Keratinocyte (primary cell): ENCODE results near the gene FAM110D. TPM values are rescaled to one million over a fixed set of nuclear protein-coding genes. Genes with fewer than 3 reads are reported as not detected.

Source experiments
- DNase-seq: peaks from one replicate; pipeline ENCODE4 v3.0.0-alpha.2; 2011; ENCODE audit warnings: low read depth, missing footprints, low spot score
- FAIRE-seq: peaks from 2 replicates; lab custom pipeline; 2011; peaks lifted over from hg19 to GRCh38; lab: Jason Lieb, UNC
- H2AFZ ChIP-seq: 2 replicates; pipeline ENCODE4 v1.6.0; 2012; ENCODE audit warnings: low read length, control low read depth, inconsistent platforms; ENCODE audit not compliant: control insufficient read depth
- H3K27ac ChIP-seq: 2 replicates; pipeline ENCODE4 v1.5.1; 2011; ENCODE audit warnings: low read length; ENCODE audit not compliant: control insufficient read depth, insufficient read depth
- H3K27me3 ChIP-seq: 3 replicates; pipeline ENCODE4 v1.6.0; 2011; ENCODE audit warnings: low read length; ENCODE audit not compliant: control insufficient read depth, insufficient read depth; ENCODE audit errors: extremely low read depth
- H3K36me3 ChIP-seq, 2 experiments: 2 replicates in 1 of 2; 3 replicates in 1 of 2; pipeline ENCODE4 v1.5.1; 2011; ENCODE audit warnings: low read length in 2 of 2, mild to moderate bottlenecking in 1 of 2; ENCODE audit not compliant: control insufficient read depth in 2 of 2, insufficient read depth in 2 of 2; ENCODE audit errors: extremely low read depth in 1 of 2
- H3K4me1 ChIP-seq: 3 replicates; pipeline ENCODE4 v1.5.1; 2011; ENCODE audit warnings: low read length; ENCODE audit not compliant: control insufficient read depth, insufficient read depth; ENCODE audit errors: extremely low read depth
- H3K4me2 ChIP-seq: 3 replicates; pipeline ENCODE4 v1.6.0; 2011; ENCODE audit warnings: low read depth, low read length; ENCODE audit not compliant: control insufficient read depth, insufficient read depth; ENCODE audit errors: extremely low read depth
- H3K4me3 ChIP-seq, 3 experiments: fragments of 200-600 bp in 1 of 3; sonication (generic) in 1 of 3; 2 replicates in 2 of 3; 3 replicates in 1 of 3; pipeline ENCODE4 v1.5.1; 2011 to 2016; ENCODE audit warnings: low read length in 3 of 3, mild to moderate bottlenecking in 3 of 3, control low read depth in 2 of 3, inconsistent platforms in 1 of 3, low read depth in 1 of 3, mixed read lengths in 1 of 3, mixed run types in 1 of 3, moderate library complexity in 1 of 3; ENCODE audit not compliant: control insufficient read depth in 2 of 3, insufficient read depth in 2 of 3; ENCODE audit errors: extremely low read depth in 1 of 3
- H3K79me2 ChIP-seq: 2 replicates; pipeline ENCODE4 v1.6.0; 2012; ENCODE audit warnings: low read length; ENCODE audit not compliant: control insufficient read depth, insufficient read depth
- H3K9ac ChIP-seq: 3 replicates; pipeline ENCODE4 v1.6.0; 2011; ENCODE audit warnings: low read length; ENCODE audit not compliant: control insufficient read depth, insufficient read depth; ENCODE audit errors: extremely low read depth
- H3K9me1 ChIP-seq: 3 replicates; pipeline ENCODE4 v1.6.0; 2011; ENCODE audit warnings: low read length; ENCODE audit not compliant: control insufficient read depth, insufficient read depth; ENCODE audit errors: extremely low read depth
- H3K9me3 ChIP-seq: 2 replicates; pipeline ENCODE4 v1.5.1; 2012; ENCODE audit warnings: low read depth, low read length; ENCODE audit not compliant: control insufficient read depth
- H4K20me1 ChIP-seq: 3 replicates; pipeline ENCODE4 v1.6.0; 2011; ENCODE audit warnings: low read length; ENCODE audit not compliant: control insufficient read depth, insufficient read depth; ENCODE audit errors: extremely low read depth
- CTCF ChIP-seq, 3 experiments: IDR thresholded peaks in 1 of 3; conservative IDR thresholded peaks in 1 of 3; optimal IDR thresholded peaks in 1 of 3; 2 replicates in 2 of 3; 3 replicates in 1 of 3; pipeline versions ENCODE3 to v1.5.1; 2011; ENCODE audit warnings: low read length in 3 of 3, mild to moderate bottlenecking in 3 of 3, moderate library complexity in 2 of 3, control low read depth in 1 of 3, inconsistent platforms in 1 of 3; ENCODE audit not compliant: insufficient read depth in 2 of 3; ENCODE audit errors: extremely low read depth in 1 of 3
- EZH2 ChIP-seq: IDR thresholded peaks from one replicate; pipeline ENCODE4 v1.6.1; 2012; ENCODE audit warnings: inconsistent platforms, mild to moderate bottlenecking, low read length, moderate library complexity
- dilution Hi-C: fragments of 300-500 bp; cut with MboI; formaldehyde crosslinking; loops from one replicate; pipeline ENCODE4 v1.7.0; 2020; ENCODE audit warnings: low sequenced_read_pairs; ENCODE audit not compliant: extremely low pct_ligation_motif_present
- polyA plus RNA-seq, 5 experiments: library from polyadenylated mRNA; depleted of rRNA in 3 of 5; stranded (reverse) in 3 of 5; stranded (forward) in 1 of 5; unstranded in 1 of 5; fragments of >200 nt; gene quantifications; 1 replicate in 1 of 5; 2 replicates in 3 of 5; 3 replicates in 1 of 5; pipeline versions ENCODE4 v1.2.1 to v1.2.3, GENCODE V29; 2011 to 2012; ENCODE audit warnings: missing spikeins in 2 of 5, low read depth in 1 of 5, low replicate concordance in 1 of 5

FAM110D gene
- polyA plus RNA-seq, 1 donor (not counting 4 experiments of a cell fraction or from before 2014, with no cell fraction given) = not detected

- H3K27ac ChIP-seq = no peak overlapping the region
- no peak for FAIRE-seq
These were observed 41.5 kb downstream of the FAM110D start for GRCh38 chr1:26200413-26200812.

GRCh38 chr1:26203642-26204318, 44.9 kb downstream of the FAM110D start:
- H3K9me1 ChIP-seq = no peaks in the 10 kb centered on the region
- DNase-seq (no peak), FAIRE-seq (no peak)
- H3K4me2 ChIP-seq = no peak overlapping the region
- H3K36me3 ChIP-seq = no peaks in the 10 kb centered on the region
- dilution Hi-C loops = no loop called here
- no peaks in the 10 kb centered on the region for H4K20me1 ChIP-seq
- H3K79me2 ChIP-seq = no peaks in the 10 kb centered on the region
- peaks cover 3% of the 10 kb centered on the region for H3K27me3 ChIP-seq
- no peak overlapping the region for H3K4me3 ChIP-seq
- no peak overlapping the region for H2AFZ ChIP-seq
- no peaks in the 10 kb centered on the region for H3K9me3 ChIP-seq
- peak in 1 of 3 experiments; percentile 15 for TF ChIP-seq CTCF (optimal IDR thresholded peaks at IDR 0.05 in 1 of 3, IDR thresholded peaks at IDR 0.05 in 1 of 3, conservative IDR thresholded peaks at IDR 0.05 in 1 of 3; ENCODE audit: extremely low read depth in 1 of 3, insufficient read depth in 2 of 3, low read length in 3 of 3)
- TF ChIP-seq EZH2 = no peak
- no peak overlapping the region for H3K27ac ChIP-seq
- no peak overlapping the region for H3K9ac ChIP-seq
- H3K4me1 ChIP-seq = peaks cover 10% of the 10 kb centered on the region

More at GRCh38 chr1:26200413-26200812, 41.5 kb downstream of the FAM110D start:
- no peak overlapping the region for H3K9ac ChIP-seq
- H3K4me2 ChIP-seq = no peak overlapping the region
- H3K4me1 ChIP-seq = peaks cover 10% of the 10 kb centered on the region
- no peaks in the 10 kb centered on the region for H3K79me2 ChIP-seq
- H3K36me3 ChIP-seq = no peaks in the 10 kb centered on the region
- no peaks in the 10 kb centered on the region for H4K20me1 ChIP-seq
- no peaks in the 10 kb centered on the region for H3K9me1 ChIP-seq
- no peak for DNase-seq
- dilution Hi-C loops = no loop called here
- peaks cover 3% of the 10 kb centered on the region for H3K27me3 ChIP-seq
- TF ChIP-seq CTCF (optimal IDR thresholded peaks at IDR 0.05 in 1 of 3, IDR thresholded peaks at IDR 0.05 in 1 of 3, conservative IDR thresholded peaks at IDR 0.05 in 1 of 3; ENCODE audit: extremely low read depth in 1 of 3, insufficient read depth in 2 of 3, low read length in 3 of 3) = no peak
- TF ChIP-seq EZH2 = no peak
- H3K9me3 ChIP-seq = no peaks in the 10 kb centered on the region
- no peak overlapping the region for H2AFZ ChIP-seq
- no peak overlapping the region for H3K4me3 ChIP-seq
